Caco-2 (cell line): ENCODE results near the gene IER5L. TPM values are rescaled to one million over a fixed set of nuclear protein-coding genes. Genes with fewer than 3 reads are reported as not detected.

Experiments used
- BruUV-seq: library from RNA; stranded (reverse); fragments of 400-500 nt; replicated peaks from 2 replicates; lab custom pipeline; 2021; lab: Mats Ljungman, UMichigan
- CTCF ChIA-PET: fragments of 300-600 bp; sonication (Branson Sonifier 250); formaldehyde crosslinking; loops from one replicate; lab custom pipeline; 2022; ENCODE audit warnings: antibody characterized with exemption; lab: Charles Lee
- POLR2A ChIA-PET: fragments of 300-600 bp; sonication (Branson Sonifier 250); formaldehyde crosslinking; loops from one replicate; lab custom pipeline; 2022; ENCODE audit warnings: antibody characterized with exemption; lab: Charles Lee
- DNase-seq, 2 experiments: peaks; one replicate each; pipeline versions ENCODE4 v3.0.0 to v3.0.0-alpha.2; 2020 to 2022
- H3K27me3 ChIP-seq: replicated peaks from 2 replicates; pipeline ENCODE4 v1.6.0; 2011; ENCODE audit warnings: low read length; ENCODE audit not compliant: control insufficient read depth, insufficient read depth
- H3K36me3 ChIP-seq: 2 replicates; pipeline ENCODE4 v1.5.1; 2011; ENCODE audit warnings: low read length; ENCODE audit not compliant: control insufficient read depth, insufficient read depth
- H3K4me1 ChIP-seq: fragments of 250-450 bp; sonication (Bioruptor Pico); 2 replicates; pipeline ENCODE4 v1.5.1; 2020; ENCODE audit warnings: mild to moderate bottlenecking
- H3K4me3 ChIP-seq: 2 replicates; pipeline ENCODE4 v1.5.1; 2011; ENCODE audit warnings: low read depth, mild to moderate bottlenecking, control low read depth, low read length
- H3K9me3 ChIP-seq: fragments of 250-450 bp; sonication (Bioruptor Pico); 2 replicates; pipeline ENCODE4 v1.5.1; 2020; ENCODE audit warnings: mild to moderate bottlenecking, moderate library complexity
- H3K27ac Mint-ChIP-seq: one replicate; pipeline ENCODE4 v1.8.0; 2022; ENCODE audit warnings: mixed read lengths; ENCODE audit not compliant: unreplicated experiment
- H3K27me3 Mint-ChIP-seq: one replicate; pipeline ENCODE4 v1.8.0; 2022; ENCODE audit warnings: mixed read lengths; ENCODE audit not compliant: insufficient read depth, unreplicated experiment
- H3K36me3 Mint-ChIP-seq: one replicate; pipeline ENCODE4 v1.8.0; 2022; ENCODE audit warnings: mild to moderate bottlenecking, mixed read lengths; ENCODE audit not compliant: insufficient read depth, unreplicated experiment
- H3K4me1 Mint-ChIP-seq: one replicate; pipeline ENCODE4 v1.8.0; 2022; ENCODE audit warnings: low read depth, mixed read lengths; ENCODE audit not compliant: unreplicated experiment
- H3K4me3 Mint-ChIP-seq: one replicate; pipeline ENCODE4 v1.8.0; 2022; ENCODE audit warnings: mild to moderate bottlenecking, moderate library complexity, mixed read lengths; ENCODE audit not compliant: unreplicated experiment
- H3K9me3 Mint-ChIP-seq: one replicate; pipeline ENCODE4 v1.8.0; 2022; ENCODE audit warnings: mixed read lengths; ENCODE audit not compliant: unreplicated experiment
- intact Hi-C: fragments of 100-400 bp; cut with micrococcal nuclease; formaldehyde crosslinking; loops from one replicate; pipeline ENCODE4 v1.10.0; 2022; ENCODE audit not compliant: unreplicated experiment
- total RNA-seq: library from RNA; stranded (reverse); gene quantifications from 2 replicates; pipeline ENCODE4 v1.2.3, GENCODE V29; 2022
- TF ChIP-seq, protein P1 (sequence below), 2 experiments: fragments of 200-600 bp in 1 of 2; IDR thresholded peaks; 1 replicate in 1 of 2; 2 replicates in 1 of 2; pipeline versions ENCODE4 v1.5.1 to v1.8.0; 2011 to 2022; ENCODE audit warnings: antibody characterized with exemption in 1 of 2, control low read depth in 1 of 2, inconsistent platforms in 1 of 2, low read depth in 1 of 2, low read length in 1 of 2, mild to moderate bottlenecking in 1 of 2, moderate library complexity in 1 of 2; ENCODE audit not compliant: insufficient read depth in 1 of 2, severe bottlenecking in 1 of 2, unreplicated experiment in 1 of 2

The IER5L gene
- total RNA-seq, 1 experiment from 2014 or later: 3.9 TPM

GRCh38 chr9:129170229-129170628 lies 7.8 kb downstream of the IER5L start:
- no TSS peak for BruUV-seq
- Histone ChIP-seq H3K4me3 (no peak overlapping the region), H3K36me3 (no peaks in the 10 kb centered on the region), H3K27me3 (no peaks in the 10 kb centered on the region), H3K4me1 (peaks cover 23% of the 10 kb centered on the region), H3K9me3 (no peaks in the 10 kb centered on the region)
- intact Hi-C loops: loop anchor here (10.0 kb wide), 1 partner anchor 445 kb away; no protein-coding TSS in a partner anchor
- TF ChIP-seq, protein P1, sequence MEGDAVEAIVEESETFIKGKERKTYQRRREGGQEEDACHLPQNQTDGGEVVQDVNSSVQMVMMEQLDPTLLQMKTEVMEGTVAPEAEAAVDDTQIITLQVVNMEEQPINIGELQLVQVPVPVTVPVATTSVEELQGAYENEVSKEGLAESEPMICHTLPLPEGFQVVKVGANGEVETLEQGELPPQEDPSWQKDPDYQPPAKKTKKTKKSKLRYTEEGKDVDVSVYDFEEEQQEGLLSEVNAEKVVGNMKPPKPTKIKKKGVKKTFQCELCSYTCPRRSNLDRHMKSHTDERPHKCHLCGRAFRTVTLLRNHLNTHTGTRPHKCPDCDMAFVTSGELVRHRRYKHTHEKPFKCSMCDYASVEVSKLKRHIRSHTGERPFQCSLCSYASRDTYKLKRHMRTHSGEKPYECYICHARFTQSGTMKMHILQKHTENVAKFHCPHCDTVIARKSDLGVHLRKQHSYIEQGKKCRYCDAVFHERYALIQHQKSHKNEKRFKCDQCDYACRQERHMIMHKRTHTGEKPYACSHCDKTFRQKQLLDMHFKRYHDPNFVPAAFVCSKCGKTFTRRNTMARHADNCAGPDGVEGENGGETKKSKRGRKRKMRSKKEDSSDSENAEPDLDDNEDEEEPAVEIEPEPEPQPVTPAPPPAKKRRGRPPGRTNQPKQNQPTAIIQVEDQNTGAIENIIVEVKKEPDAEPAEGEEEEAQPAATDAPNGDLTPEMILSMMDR (IDR thresholded peaks at IDR 0.05; ENCODE audit: insufficient read depth in 1 of 2, low read depth in 1 of 2, low read length in 1 of 2, severe bottlenecking in 1 of 2, unreplicated experiment in 1 of 2): no peak
- ChIA-PET CTCF (interaction anchor here (0.5 kb wide), 1 partner anchor 528 kb away, joined by 3 read pairs; no protein-coding TSS in a partner anchor), POLR2A (interaction anchor here (0.7 kb wide), 1 partner anchor 81 kb away, joined by 6 read pairs; no protein-coding TSS in a partner anchor)
- peaks cover 31% of the 10 kb centered on the region for H3K4me1 Mint-ChIP-seq
- no peaks in the 10 kb centered on the region for H3K36me3 Mint-ChIP-seq
- H3K27ac Mint-ChIP-seq: no peak overlapping the region
- DNase-seq: no peak
- H3K4me3 Mint-ChIP-seq: no peak overlapping the region
- H3K9me3 Mint-ChIP-seq: no peaks in the 10 kb centered on the region
- H3K27me3 Mint-ChIP-seq: no peaks in the 10 kb centered on the region

DNA sequence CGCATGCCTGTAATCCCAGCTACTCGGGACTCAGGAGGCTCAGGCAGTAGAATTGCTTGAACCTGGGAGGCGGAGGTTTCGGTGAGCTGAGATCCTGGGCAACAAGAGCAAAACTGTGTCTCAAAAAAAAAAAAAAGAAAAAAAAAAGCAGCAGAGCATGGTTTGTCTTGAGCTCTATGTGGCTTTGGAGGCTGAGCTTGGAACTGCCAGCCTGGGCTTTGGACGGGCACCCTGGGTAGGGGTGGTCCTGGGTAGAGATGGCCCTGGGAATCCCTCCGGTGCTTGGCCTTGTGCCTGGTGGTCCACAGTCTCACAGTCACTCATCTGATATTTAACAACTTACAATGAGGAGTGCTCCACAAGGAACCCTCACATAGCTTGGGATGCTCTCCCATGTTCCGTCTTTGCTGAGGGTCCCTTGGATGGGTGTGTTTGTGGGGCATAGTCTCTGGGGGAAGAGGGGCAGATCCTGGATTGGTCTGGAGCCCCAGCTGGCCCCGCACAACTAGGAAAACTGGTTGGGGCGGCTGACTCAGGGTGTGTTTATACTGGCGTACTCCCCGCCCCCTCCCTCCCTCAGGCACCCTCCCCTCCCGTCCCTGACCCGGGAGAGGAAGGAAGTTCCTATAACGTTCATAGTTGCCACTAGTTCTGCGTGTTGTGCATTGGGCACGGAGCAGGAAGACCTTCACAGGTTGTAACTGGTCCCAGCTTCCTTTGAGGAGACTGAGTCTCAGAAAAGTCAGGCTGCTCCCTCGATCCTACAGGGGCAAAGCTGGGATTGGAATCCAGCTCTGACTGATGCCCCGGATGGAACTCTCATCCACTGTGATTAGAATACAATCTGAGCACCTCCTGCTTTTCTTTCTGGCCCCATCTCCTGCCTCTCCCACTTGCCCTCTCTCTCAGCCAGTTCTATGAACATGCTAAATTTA lies 11.2 kb downstream of the IER5L start:
- H3K4me1 ChIP-seq: peaks cover 18% of the 10 kb centered on the region

DNA sequence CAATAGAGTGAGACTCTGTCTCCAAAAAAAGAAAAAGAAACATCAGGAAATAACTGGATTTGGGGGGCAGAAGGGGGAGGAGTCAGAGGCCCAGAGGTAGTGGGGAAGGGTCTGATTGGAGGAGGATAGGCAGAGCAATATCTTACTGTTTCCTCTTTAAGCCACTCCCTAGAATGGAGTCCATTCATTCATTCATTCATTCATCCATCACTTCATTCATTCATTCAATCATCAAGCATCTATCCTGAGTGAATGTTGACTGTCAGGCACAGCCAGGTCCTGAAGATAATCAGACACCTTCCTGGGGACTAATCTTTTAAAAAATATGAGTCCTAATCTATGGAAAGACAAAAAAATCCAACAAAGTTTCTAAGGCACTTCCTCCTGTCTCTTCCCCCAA lies 12.9 kb downstream of the IER5L start:
- POLR2A ChIA-PET: no interaction called here
- Histone ChIP-seq H3K4me3 (no peak overlapping the region), H3K27me3 (no peaks in the 10 kb centered on the region), H3K4me1 (peaks cover 18% of the 10 kb centered on the region), H3K36me3 (no peaks in the 10 kb centered on the region), H3K9me3 (no peaks in the 10 kb centered on the region)
- no peak overlapping the region for H3K27ac Mint-ChIP-seq
- TF ChIP-seq, protein P1 (IDR thresholded peaks at IDR 0.05; ENCODE audit: insufficient read depth in 1 of 2, low read depth in 1 of 2, low read length in 1 of 2, severe bottlenecking in 1 of 2, unreplicated experiment in 1 of 2): no peak
- no peaks in the 10 kb centered on the region for H3K27me3 Mint-ChIP-seq
- H3K36me3 Mint-ChIP-seq: no peaks in the 10 kb centered on the region
- intact Hi-C loops: no loop called here
- peaks cover 32% of the 10 kb centered on the region for H3K4me1 Mint-ChIP-seq
- CTCF ChIA-PET: interaction anchor here (1.2 kb wide), 1 partner anchor 9 kb away, joined by 4 read pairs; no protein-coding TSS in a partner anchor
- no peak for DNase-seq
- BruUV-seq: no TSS peak
- peaks cover 10% of the 10 kb centered on the region for H3K9me3 Mint-ChIP-seq
- no peak overlapping the region for H3K4me3 Mint-ChIP-seq

More for the DNA sequence above, 11.2 kb downstream of the IER5L start:
- Mint-ChIP-seq H3K27ac (peak overlapping the region; percentile 71), H3K9me3 (no peaks in the 10 kb centered on the region), H3K4me3 (peak overlapping the region; percentile 66), H3K36me3 (no peaks in the 10 kb centered on the region), H3K27me3 (no peaks in the 10 kb centered on the region), H3K4me1 (peaks cover 32% of the 10 kb centered on the region)
- POLR2A ChIA-PET: interaction anchor here (0.6 to 2.0 kb wide), 4 partner anchors 11 to 323 kb away, joined by 3 to 10 read pairs (median 4); partner anchors contain the start of gene IER5L
- peak; percentile 87 to 89 for DNase-seq
- intact Hi-C loops: loop anchor here (2.0 kb wide), 1 partner anchor 24 kb away; no protein-coding TSS in a partner anchor
- Histone ChIP-seq H3K36me3 (no peaks in the 10 kb centered on the region), H3K27me3 (no peaks in the 10 kb centered on the region), H3K9me3 (no peaks in the 10 kb centered on the region), H3K4me3 (peak overlapping the region; percentile 15)
- BruUV-seq: no TSS peak
- TF ChIP-seq, protein P1 (IDR thresholded peaks at IDR 0.05; ENCODE audit: insufficient read depth in 1 of 2, low read depth in 1 of 2, low read length in 1 of 2, severe bottlenecking in 1 of 2, unreplicated experiment in 1 of 2): no peak
- CTCF ChIA-PET: interaction anchor here (0.6 to 1.7 kb wide), 12 partner anchors 8 to 457 kb away, joined by 3 to 18 read pairs (median 3); partner anchors contain the start of gene IER5L
